22Rv1 (cell line): ENCODE measurements around the gene FKRP.

Experiments used
- H3K27ac ChIP-seq: fragments of 450-650 bp; 2 replicates; pipeline ENCODE4 v1.5.1; 2017
- ZFX ChIP-seq: fragments of 450-650 bp; IDR thresholded peaks from 2 replicates; pipeline ENCODE4 v1.6.1; 2017; ENCODE audit warnings: antibody characterized with exemption, borderline replicate concordance
- TF ChIP-seq, protein P1 (sequence below): fragments of 450-650 bp; IDR thresholded peaks from 2 replicates; pipeline ENCODE4 v1.5.1; 2017; ENCODE audit warnings: mild to moderate bottlenecking

Gene FKRP

DNA sequence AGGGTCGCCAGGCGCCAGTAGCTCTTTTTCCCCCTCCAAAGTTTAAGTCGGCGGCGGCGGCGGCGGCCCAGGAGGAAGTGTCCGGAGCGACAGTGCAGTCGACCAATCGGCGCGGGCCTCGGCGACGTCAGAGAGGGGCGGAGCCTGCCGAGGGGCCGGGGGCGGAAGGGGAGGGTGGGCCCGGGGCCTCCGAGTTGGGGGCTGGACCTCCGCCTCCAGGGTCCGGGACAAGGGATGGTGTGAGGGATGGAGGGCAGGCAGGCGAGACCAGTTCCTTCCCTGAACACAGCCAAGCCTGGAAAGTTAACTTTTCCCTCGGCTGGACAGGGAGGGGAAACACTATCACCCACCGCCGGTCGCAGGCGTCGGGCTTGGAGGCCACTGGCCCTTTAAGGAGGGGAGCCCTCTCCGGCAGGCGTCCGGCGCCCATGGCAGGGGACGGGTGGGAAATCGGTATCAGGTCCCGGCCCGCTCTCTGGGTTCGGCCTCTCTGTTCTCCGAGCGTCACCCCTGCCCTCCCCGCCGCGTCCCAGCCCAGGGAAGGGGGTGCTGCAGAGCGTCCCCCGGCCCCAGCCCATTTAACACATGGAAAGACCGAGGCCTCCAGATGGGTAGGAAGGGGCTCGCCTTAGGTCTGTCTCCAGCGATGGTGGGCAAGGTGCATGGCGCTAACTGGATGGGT, 28.7 kb upstream of the FKRP start, which contains the start of gene PRKD2:
Gene PRKD2, minus strand, starts transcription at position 81 of the 682 bp plus-strand sequence. CDS start 744 bp downstream, outside the sequence.
- peak within 1 kb of the TSS; percentile 51 for H3K27ac ChIP-seq
- TF ChIP-seq, protein P1, sequence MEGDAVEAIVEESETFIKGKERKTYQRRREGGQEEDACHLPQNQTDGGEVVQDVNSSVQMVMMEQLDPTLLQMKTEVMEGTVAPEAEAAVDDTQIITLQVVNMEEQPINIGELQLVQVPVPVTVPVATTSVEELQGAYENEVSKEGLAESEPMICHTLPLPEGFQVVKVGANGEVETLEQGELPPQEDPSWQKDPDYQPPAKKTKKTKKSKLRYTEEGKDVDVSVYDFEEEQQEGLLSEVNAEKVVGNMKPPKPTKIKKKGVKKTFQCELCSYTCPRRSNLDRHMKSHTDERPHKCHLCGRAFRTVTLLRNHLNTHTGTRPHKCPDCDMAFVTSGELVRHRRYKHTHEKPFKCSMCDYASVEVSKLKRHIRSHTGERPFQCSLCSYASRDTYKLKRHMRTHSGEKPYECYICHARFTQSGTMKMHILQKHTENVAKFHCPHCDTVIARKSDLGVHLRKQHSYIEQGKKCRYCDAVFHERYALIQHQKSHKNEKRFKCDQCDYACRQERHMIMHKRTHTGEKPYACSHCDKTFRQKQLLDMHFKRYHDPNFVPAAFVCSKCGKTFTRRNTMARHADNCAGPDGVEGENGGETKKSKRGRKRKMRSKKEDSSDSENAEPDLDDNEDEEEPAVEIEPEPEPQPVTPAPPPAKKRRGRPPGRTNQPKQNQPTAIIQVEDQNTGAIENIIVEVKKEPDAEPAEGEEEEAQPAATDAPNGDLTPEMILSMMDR = no peak
- no peak for TF ChIP-seq ZFX

DNA sequence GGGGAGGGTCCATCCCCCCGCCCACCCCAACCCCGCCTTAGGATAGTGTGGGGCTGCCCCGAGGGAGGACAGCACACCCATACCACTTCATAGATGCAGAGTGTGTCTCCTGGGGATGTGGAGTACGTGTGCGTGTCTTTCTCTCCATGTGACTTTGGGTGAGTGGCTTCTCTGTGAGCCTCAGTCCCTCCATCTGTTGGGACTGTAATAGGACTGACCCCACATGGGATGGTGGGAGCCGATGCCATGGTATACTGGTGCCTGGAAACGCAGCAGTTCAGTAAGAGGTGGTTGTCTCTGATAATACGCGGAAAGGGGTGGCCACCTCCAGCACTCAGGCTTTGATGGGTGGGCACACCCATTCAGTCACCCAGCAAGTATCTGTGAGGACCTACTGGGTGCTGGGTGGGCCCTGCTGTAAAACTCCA, 28.1 kb upstream of the FKRP start:
- H3K27ac ChIP-seq = peak overlapping the region; percentile 51
- TF ChIP-seq ZFX = no peak
- TF ChIP-seq, protein P1 = no peak

DNA sequence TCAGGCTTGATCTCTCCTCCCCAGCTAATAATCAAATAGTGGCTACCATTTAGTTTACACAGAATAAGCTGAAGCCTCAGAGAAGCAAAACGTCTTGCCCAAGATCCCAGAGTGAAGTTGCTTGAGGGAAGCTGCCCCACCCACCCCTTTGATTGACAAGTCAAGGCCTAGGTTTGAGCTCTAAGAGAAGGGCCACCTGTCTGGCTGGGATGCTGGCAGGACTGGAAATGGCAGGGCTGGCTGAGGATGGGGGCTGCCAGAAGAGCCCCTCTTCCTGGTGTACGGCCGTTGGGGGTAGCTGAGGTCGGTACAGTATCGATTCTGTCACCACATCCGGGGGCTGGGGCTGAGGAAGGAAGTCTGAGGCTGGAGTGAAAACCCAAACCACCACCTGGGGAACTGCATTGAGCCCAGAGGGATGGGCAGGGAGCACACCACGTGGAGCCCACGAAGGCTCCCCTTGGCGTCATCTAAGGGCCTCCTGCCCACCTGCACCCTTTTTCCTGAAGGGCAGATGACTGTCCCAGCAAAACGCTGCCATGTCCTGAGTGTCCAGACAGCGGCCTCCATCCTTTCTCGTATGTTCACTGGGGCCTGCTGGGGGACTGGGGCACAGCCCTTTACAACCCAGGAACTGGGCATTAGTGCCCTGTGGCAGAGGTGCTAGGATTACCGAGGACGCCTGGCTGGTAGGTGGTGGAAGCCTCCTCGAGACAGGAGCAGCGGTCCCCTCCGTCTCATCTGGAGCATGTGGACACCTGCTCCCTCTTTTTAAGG, 27.5 kb upstream of the FKRP start:
- H3K27ac ChIP-seq = peak overlapping the region; percentile 51
- TF ChIP-seq, protein P1 = no peak
- no peak for TF ChIP-seq ZFX

DNA sequence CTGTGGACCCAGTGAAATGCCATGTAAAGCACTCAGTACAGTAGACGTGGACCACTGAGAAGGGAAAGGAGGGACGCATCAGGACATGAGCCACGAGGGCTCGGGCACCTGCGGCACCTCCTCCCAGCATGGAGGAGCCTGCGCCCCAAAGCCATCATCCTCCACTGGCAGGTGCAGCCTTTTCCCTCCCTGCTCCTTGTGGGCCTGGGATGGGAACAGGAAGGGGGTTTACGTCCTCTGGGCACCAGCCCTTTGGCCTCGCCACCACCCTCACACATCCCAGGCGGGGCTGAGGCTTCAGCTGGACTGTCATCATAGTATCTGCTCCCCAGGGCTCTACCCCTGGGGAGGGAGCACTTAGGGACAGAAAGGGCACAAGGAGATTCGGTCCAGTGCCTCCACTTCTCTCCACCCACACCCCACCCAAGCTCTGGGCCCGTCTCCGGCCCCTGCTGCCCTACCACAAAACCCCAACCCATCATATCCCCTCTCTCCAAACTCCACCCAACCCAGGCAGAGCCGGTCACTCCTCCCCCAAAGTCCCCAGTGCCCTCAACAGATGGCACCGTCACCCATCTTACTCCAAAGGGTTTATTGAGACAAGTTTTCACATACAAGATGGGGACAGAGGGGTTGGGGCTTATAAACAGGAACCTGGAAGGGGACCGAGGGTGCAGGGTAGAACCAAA, 26.8 kb upstream of the FKRP start:
- H3K27ac ChIP-seq = no peak overlapping the region; the same call in 1 of the 2 replicates
- TF ChIP-seq, protein P1 = no peak
- no peak for TF ChIP-seq ZFX

DNA sequence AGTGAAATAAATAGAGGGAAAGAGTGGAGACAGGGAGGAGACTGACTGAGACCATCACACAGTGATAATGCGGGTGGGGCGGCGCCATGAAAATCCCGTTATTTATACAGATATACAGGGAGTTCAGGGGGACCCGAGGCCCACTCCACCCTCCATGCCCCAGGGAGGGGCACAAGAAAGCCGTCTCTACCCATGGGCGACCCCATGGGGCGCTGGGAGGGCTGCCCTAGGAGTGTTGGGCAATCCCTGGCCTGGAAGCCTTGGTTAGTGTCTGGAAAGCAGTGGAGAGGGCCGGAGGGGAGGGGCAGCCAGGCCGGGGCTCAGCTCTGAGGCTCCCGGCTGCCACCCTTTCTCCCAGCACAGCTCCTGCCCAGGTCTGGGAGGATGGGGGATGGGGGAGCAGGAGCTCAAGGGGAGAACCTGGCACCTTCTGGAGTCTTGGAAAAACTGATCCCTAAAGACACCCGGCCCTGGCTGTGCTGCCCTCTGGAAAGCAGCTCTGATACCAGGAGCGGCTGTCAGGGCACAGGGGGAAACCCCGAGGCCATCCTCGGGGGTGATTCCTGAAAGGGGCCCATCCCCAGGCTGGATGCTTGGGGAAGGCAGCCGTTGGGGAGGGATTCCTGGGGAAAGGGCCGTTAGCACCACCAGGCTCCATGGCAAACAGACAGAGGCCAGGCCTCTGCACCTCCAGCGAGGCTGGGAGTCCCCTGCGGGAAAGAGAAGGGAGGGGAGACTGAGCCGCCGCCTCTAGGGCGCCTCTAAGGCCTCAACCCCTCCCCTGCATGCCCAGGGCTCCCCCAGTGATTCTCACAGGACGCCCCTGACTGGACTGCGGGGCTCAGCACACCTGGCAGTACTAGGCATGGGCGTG, 26.0 kb upstream of the FKRP start:
- no peak overlapping the region for H3K27ac ChIP-seq
- TF ChIP-seq, protein P1 = no peak
- no peak for TF ChIP-seq ZFX

DNA sequence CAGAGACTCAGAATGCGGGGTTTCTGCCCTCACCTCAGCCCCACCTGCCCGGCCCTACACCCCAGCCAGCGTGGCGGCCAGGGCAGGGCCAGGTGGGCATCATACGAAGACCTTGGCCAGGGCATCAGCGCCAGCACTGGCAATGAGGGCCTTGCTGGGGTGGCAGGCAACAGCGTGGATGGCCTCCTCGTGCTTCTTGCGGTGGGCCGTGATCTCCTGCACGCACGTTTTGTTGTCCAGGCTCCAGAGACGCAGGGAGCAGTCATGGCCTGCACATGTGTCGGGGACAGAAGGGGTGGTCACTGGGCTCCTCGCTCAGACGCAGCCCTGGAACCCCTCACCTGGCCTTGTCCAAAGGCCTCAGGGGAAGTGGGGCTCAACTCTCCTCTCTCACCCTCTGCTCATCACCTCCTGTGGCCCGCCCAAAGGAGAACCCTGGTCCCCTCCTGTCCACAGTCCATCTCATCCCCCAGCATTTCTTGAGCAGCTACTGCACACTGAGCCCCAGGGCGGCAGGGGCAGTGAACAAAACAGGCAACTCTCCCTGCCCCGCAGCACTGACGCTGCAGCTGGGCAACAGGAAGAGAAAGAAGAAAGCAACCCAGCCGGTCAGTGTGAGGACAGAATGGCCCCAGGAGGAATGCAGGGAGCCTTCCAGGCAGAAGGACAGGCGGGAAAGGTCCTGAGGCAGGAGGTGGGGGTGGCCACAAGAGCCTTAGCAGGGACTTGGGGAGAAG, 25.2 kb upstream of the FKRP start:
- H3K27ac ChIP-seq = no peak overlapping the region

More for the DNA sequence above, 25.2 kb upstream of the FKRP start:
- TF ChIP-seq, protein P1 = no peak
- TF ChIP-seq ZFX = no peak
